Activated CD4-positive, alpha-beta T cell treated with anti-CD3 and anti-CD28 coated beads, Interleukin-2, amount 50 U/mL, for 48 hours (primary cell): ENCODE results near the gene CNN2.

Source experiments
- DNase-seq, 2 experiments: peaks; one replicate each; pipeline ENCODE4 v3.0.0-alpha.2; 2020

The CNN2 gene

DNA sequence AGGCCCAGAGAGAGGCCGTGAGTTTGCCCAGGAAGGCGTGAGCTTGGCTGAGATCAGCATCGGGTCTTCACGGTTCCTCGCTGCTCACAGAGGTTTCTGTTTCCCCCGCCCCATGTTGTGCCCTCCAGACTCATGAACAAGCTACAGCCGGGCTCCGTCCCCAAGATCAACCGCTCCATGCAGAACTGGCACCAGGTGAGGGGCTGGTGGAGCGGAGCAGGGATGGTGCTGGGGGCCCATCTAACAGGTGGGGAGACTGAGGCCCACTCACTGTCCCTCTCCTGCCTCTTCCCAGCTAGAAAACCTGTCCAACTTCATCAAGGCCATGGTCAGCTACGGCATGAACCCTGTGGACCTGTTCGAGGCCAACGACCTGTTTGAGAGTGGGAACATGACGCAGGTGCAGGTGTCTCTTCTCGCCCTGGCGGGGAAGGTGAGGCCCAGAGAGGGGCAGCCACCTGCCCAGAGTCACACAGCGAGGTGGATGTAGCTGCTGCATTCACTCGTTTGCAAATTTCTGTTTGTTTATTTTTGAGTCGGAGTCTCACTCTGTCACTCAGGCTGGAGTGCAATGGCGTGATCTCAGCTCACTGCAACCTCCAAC lies 6.0 kb downstream of the CNN2 start:
- no peak for DNase-seq

DNA sequence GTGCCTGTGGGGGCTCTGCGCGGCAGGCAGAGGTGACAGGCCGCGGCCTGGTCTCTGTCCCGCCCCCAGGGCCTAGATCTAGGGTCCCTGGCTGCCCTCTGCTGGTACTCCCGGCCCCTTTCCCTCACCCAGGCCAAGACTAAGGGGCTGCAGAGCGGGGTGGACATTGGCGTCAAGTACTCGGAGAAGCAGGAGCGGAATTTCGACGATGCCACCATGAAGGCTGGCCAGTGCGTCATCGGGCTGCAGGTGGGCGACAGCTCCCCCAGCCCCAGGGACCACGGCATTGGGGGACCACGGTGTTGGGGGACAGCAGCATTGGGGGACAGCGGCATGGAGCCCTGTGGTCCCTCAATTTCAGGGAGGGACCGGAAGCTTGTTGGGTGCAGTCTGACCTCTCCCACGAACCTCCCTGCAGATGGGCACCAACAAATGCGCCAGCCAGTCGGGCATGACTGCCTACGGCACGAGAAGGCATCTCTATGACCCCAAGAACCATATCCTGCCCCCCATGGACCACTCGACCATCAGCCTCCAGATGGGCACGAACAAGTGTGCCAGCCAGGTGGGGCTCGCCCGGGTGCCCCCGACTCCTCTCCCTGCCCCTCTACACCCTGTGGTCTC lies 9.7 kb downstream of the CNN2 start:
- DNase-seq: no peak

DNA sequence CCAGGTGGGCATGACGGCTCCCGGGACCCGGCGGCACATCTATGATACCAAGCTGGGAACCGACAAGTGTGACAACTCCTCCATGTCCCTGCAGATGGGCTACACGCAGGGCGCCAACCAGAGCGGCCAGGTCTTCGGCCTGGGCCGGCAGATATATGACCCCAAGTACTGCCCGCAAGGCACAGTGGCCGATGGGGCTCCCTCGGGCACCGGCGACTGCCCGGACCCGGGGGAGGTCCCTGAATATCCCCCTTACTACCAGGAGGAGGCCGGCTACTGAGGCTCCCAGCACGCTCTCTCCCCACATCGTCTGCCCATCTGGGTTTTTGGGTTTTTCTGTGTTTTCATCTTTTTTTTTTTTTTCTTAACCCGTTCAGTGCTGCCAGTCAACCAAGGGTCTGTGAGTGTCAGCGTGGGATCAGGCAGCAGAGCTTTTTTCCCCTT lies 11.2 kb downstream of the CNN2 start:
- no peak for DNase-seq

DNA sequence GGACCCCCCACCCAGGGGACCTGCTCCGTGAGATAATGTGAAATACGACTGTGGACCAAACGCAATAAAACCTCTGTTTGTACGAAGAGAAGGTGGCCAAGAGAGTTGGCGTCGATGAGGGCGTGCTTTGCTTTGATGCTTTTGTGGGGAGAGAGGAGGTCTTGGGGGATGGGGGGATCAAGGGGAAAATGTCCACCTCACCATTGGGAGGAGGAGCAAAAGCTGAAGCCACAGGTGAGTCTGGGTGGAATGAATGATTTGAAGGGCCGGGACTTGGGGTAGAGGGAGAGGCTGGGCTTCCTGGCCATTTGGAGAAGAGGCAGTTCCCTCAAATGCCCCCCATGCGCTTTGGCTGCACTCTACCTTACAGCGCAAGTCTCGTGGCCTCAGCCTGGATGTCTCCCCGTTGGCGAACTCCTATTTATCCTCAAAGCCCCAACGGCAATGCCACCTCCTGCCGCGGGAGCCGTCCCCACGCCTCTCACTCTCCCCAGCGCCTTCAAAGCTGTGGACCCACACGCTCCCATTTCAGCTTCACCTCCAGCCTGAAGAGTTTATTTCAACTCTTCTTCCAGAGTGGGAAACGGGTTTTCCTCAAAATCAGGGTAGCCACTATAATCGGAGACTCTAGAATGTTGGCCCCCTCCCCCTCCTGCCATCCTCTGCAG lies 12.7 kb downstream of the CNN2 start:
- no peak for DNase-seq

DNA sequence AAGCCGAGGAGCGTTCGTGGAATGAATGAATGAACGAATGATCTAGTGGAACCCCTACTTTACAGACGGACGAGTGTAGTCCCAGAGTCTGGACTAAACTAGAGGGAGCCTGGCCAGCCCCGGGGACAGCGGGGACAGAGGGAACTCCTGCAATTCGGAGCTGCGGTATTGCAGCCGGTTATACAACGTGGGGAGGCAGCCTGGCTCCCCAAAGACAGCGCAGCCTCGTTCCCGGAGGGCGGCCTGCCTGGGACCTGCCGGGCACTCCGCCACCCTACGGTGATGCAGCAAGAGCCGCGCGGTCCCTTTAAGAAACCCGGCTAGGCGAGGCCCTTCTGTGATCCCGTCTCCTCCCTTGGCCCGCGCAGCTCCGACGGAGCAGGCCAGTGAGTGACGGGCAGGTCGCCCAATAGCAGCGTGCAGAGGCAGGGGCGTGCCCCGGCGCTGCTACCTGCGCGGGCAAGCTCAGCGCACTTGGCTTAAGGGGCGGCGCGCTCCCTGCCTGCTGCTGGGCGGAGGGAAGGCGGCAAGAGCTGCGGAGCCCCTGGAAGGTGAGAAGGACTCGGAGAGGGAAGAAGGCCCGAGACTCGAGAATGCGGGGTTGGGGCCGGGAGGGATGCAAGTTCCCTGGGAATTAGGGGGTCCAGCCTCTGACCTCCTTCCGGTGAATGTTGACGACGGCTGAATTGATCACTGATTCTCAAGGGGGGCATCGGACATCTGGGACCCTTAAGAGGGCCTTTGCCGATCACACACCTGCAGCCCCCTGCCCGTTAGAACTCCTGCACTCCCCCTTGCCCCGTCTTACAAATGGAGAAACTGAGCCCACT lies 13.5 kb downstream of the CNN2 start, which contains the start of gene ABCA7:
Gene ABCA7, plus strand, starts transcription at position 462 of the 830 bp plus-strand sequence. CDS start 1,255 bp downstream, outside the sequence.
- DNase-seq: peak; percentile 100

DNA sequence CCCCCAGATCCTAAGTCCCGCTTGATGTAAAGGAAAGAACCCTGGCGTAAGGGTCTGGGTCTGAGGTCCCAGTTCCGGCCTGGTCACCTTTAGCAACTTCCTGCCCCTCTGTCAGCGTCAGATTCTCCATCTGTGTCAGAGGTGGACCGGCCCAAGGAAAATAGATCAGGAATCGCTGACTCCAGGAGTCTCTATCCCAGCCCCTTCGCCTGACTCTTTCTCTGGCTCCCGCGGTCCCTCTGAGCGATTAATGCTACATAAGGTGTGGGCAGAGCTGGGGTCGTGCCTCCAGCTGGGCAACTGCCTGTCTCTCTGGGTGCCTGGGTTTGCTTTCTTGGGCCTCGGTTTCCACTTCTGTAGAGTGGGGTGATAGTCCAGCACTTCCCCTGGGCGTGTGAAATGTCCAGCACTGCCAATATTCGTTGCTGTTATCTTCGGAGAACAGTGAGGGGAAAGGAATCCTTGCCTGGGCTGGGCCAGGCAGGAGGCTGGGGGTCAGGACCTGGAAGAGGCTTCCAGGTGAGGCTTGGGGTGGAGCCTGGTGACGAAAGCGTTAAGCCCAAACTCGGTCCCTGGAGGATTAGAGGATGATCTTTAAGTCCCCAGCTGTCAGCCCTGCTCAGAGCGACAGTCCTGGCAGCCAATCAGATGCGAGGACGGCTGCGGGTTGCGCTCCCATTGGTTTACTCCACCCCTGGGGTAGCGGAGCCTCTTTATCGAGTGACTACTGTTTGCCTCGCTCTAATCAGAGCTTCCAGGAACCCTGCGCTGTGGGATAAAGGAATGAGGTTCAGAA lies 14.3 kb downstream of the CNN2 start:
- peak; percentile 93 to 95 for DNase-seq

DNA sequence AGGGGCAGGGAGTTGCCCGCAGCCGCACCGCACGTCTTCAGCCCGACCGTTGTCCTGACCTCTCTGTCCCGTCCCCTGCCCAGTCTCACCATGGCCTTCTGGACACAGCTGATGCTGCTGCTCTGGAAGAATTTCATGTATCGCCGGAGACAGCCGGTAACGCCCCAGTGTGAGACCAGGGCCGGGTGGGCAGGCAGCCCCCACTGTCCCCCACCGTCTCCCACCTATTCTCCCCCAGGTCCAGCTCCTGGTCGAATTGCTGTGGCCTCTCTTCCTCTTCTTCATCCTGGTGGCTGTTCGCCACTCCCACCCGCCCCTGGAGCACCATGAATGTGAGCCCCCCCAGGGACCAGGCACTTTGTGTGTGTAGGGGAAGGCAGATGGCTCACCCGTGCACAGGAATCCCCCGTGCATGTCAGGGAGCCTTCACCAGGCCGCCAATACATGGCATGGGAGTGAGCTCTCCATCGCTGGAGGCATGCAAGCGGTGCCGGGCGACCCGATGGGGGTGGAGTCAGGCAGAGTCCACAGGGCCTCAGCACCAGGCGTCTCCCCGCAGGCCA lies 14.9 kb downstream of the CNN2 start:
- DNase-seq: no peak

DNA sequence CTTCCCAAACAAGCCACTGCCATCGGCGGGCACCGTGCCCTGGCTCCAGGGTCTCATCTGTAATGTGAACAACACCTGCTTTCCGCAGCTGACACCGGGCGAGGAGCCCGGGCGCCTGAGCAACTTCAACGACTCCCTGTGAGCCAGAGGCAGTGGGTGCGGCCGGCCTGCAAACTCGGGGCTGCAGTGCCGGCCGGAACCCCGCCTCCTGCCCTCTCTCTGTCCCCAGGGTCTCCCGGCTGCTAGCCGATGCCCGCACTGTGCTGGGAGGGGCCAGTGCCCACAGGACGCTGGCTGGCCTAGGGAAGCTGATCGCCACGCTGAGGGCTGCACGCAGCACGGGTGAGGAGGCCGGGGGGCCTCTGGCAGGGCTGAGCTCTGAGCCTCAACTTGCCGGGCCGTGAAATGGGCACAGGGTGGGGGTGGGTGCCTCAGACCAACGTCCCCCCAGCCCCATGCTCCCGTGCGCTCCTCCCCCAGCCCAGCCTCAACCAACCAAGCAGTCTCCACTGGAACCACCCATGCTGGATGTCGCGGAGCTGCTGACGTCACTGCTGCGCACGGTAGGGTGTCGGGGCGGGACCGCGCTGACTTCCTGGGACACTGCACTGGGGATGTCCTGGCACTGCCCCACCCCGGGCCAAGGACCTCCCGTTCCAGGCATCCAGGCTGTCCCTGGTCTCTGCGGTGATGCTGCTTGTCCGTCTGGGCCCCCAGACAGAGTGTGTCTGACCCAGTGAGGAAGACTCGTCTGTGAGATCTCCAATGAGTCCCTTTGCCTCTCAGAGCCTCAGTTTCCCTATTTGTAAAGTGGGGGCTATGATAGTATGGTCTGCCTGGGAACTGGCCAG lies 15.7 kb downstream of the CNN2 start:
- no peak for DNase-seq

DNA sequence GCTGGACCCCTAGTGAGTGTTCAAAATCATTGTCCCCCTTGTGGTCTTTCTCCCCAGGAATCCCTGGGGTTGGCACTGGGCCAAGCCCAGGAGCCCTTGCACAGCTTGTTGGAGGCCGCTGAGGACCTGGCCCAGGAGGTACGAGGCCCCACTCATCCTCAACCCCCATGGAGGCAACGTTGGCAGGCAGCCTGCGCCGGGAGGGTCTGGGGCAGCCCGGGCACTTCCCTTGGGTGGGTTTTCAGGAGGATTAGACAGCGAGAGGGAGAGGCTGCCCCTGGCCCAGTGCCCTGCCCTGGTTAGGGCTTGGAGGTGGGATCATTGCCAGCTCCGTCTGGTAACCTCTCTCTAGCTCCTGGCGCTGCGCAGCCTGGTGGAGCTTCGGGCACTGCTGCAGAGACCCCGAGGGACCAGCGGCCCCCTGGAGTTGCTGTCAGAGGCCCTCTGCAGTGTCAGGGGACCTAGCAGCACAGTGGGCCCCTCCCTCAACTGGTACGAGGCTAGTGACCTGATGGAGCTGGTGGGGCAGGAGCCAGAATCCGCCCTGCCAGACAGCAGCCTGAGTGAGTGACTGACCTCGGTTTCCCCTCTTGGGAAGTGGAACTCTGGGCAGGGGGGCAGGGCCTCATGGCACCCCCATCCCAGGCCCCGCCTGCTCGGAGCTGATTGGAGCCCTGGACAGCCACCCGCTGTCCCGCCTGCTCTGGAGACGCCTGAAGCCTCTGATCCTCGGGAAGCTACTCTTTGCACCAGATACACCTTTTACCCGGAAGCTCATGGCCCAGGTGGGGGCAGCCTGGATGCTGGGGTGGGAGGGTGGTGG lies 16.5 kb downstream of the CNN2 start:
- DNase-seq: no peak

DNA sequence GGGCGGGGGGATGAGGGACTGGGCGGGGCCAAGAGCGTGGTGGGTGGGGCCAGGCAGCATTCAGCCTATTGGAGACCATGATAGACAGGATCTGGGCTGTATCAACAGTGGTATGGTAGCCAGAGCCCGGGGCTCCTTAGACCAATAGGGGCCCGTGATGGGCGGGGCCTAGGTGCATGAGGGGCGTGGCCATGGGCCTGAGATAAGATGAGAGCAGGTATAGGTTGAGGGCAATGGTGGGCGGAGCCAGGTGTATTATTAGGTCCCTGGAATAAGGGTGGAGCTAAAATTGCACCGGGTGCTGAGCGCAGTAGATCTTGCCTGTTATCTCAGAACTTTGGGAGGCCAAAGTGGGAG lies 18.8 kb downstream of the CNN2 start:
- peak; percentile 74 to 80 for DNase-seq

DNA sequence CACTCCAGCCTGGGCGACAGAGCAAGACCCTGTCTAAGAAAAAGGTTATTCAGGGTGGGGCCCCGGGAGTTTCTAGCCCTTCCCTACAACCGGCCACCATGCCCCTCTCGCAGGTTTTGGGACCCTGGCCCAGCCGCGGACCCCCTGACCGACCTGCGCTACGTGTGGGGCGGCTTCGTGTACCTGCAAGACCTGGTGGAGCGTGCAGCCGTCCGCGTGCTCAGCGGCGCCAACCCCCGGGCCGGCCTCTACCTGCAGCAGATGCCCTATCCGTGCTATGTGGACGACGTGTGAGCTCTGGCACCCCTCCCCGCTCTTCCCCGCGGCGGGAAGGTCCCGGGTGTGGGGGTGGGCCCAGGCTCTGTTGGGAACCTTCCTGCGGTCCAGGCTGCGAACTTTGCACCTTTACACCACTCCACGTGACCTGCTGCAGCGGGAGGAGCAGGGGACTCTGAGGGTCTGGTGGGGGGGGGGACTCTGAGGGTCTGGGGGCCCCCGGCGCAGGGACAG lies 19.8 kb downstream of the CNN2 start:
- DNase-seq: no peak

DNA sequence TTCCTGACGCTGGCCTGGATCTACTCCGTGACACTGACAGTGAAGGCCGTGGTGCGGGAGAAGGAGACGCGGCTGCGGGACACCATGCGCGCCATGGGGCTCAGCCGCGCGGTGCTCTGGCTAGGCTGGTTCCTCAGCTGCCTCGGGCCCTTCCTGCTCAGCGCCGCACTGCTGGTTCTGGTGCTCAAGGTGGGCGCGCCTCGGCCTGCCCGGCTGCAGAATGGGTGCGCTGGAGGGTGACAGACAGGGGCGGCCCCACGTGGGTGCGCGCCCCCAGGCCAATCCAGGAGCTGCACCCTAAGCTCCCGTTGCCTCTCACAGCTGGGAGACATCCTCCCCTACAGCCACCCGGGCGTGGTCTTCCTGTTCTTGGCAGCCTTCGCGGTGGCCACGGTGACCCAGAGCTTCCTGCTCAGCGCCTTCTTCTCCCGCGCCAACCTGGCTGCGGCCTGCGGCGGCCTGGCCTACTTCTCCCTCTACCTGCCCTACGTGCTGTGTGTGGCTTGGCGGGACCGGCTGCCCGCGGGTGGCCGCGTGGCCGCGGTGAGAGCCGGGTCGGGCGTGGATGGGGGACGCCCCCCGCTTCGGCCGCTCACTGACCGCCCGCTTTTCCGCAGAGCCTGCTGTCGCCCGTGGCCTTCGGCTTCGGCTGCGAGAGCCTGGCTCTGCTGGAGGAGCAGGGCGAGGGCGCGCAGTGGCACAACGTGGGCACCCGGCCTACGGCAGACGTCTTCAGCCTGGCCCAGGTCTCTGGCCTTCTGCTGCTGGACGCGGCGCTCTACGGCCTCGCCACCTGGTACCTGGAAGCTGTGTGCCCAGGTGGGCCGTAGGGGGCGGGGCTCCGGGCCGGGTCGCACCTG lies 20.7 kb downstream of the CNN2 start:
- no peak for DNase-seq

DNA sequence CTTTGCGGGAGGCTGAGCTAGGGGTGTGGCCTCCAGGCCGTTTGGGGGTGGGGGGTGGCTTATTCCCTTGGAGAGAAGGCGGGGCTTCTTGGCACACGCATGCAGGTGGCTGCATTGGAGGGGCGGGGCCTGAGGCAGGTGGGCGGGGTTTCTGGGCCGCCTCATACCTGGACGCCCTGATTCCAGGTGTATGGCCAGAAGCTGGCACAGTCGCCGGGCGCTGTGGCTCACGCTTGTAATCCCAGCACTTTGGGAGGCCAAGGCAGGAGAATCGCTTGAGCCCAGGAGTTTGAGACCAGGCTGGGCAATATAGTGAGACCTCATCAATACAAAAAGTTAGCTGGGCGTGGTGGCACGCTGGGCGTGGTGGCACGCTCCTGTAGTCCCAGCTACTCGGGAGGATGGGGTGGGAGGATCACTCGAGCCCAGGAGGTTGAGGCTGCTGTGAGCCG lies 21.3 kb downstream of the CNN2 start:
- no peak for DNase-seq

DNA sequence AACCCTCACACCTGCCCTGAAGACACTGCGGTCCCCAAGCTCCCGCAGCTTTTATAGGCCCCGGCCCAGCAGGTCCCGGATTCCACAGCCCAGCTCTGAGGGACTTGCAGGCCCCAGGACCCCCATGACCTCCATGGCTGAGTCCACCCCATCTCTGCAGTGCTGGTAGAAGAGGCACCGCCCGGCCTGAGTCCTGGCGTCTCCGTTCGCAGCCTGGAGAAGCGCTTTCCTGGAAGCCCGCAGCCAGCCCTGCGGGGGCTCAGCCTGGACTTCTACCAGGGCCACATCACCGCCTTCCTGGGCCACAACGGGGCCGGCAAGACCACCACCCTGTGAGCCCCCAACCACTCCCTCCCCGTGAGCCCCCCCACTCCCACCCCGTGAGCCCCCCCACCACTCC lies 22.7 kb downstream of the CNN2 start:
- no peak for DNase-seq

DNA sequence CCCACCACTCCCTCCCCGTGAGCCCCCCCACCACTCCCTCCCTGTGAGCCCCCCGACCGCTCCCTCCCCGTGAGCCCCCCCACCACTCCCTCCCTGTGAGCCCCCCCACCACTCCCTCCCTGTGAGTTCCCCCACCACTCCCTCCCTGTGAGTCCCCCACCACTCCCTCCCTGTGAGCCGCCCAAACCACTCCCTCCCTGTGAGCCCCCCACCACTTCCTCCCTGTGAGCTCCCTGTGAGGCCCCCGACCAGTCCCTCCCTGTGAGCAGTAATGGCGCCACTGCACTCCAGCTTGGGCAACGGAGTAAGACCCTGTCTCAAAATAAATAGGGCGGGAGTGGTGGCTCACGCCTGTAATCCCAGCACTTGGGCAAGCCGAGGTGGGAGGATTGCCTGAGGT lies 23.4 kb downstream of the CNN2 start:
- DNase-seq: no peak

DNA sequence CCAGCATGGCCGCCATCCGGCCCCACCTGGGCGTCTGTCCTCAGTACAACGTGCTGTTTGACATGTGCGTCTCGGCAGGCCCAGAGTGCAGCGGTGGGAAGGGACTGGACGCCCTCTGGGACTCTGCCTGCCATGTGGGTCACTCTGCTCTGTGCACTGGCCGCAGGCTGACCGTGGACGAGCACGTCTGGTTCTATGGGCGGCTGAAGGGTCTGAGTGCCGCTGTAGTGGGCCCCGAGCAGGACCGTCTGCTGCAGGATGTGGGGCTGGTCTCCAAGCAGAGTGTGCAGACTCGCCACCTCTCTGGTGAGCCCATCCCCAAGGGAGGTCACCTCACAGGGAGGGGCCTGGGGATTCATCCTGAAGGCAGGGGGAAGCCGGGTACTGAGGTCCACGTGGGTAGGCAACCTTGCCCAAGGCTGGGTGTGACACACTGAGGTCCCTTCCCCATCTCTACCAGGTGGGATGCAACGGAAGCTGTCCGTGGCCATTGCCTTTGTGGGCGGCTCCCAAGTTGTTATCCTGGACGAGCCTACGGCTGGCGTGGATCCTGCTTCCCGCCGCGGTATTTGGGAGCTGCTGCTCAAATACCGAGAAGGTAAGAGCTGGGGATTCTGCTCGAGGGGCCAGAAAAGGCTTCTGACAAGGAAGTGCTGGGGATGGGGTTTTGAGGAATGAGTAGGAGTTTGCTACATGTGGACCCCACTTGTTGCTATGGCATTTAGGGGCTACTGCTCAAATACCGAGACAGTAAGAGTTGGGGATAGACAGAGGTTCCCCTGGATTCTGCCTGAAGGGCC lies 24.8 kb downstream of the CNN2 start:
- no peak for DNase-seq

DNA sequence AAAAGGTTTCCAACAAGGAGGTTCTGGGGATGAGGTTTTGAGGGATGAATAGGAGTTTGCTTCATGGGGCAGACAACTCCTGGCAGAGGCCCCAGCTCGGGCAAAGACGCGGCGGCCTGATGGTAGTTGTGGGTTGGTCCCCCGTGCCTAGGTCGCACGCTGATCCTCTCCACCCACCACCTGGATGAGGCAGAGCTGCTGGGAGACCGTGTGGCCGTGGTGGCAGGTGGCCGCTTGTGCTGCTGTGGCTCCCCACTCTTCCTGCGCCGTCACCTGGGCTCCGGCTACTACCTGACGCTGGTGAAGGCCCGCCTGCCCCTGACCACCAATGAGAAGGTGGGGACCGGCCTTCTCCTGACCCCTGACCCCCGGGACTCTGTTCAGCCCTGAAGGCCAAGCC lies 25.4 kb downstream of the CNN2 start:
- DNase-seq: no peak

DNA sequence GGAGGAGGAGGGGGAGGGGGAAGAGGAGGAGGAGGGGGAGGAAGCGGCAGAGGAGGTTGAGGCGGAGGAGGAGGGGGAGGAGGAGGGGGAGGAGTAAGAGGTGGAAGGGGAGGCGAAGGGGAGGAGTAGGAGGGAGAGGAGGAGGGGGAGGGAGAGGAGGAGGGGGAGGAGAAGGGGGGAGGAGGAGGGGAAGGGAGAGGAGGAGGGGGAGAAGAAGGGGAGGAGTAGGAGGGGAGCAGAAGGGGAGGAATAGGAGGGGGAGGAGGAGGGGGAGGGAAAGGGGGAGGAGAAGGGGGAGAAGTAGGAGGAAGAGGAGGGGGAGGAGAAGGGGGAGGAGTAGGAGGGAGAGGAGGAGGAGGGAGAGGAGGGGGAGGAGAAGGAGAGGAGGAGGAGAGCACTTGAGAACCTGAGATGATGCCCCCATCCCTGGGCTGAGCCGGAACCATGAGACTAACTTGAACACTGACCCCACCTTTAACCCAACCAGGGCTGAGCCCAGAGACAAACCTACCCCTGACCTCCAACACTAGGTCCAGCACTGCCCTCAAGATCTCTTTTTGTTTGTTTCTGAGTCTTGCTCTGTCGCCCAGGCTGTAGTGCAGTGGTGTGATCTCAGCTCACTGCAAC lies 26.1 kb downstream of the CNN2 start:
- DNase-seq: no peak
